Parathyroid adenoma (tissue), 2 donors: ENCODE measurements around the gene TMEM151B.

ENCODE experiments used
- H2AFZ ChIP-seq: fragments of 300-600 bp; sonication (generic); one replicate; pipeline ENCODE4 v1.7.0; 2017; ENCODE audit warnings: antibody characterized with exemption, mild to moderate bottlenecking
- H3K27ac ChIP-seq: fragments of 300-600 bp; sonication (generic); one replicate; pipeline ENCODE4 v1.7.0; 2017
- H3K27me3 ChIP-seq: fragments of 300-600 bp; sonication (generic); one replicate; pipeline ENCODE4 v1.7.0; 2017; ENCODE audit warnings: low read length; ENCODE audit not compliant: control insufficient read depth, insufficient read depth
- H3K36me3 ChIP-seq: fragments of 300-600 bp; sonication (generic); one replicate; pipeline ENCODE4 v1.7.0; 2017; ENCODE audit warnings: low read length; ENCODE audit not compliant: control insufficient read depth, insufficient read depth
- H3K4me1 ChIP-seq: fragments of 300-600 bp; sonication (generic); one replicate; pipeline ENCODE4 v1.7.0; 2017; ENCODE audit warnings: control low read depth
- H3K4me2 ChIP-seq: fragments of 300-600 bp; sonication (generic); one replicate; pipeline ENCODE4 v1.7.0; 2017; ENCODE audit warnings: low read length
- H3K4me3 ChIP-seq: fragments of 300-600 bp; sonication (generic); one replicate; pipeline ENCODE4 v1.7.0; 2017; ENCODE audit warnings: low read depth, low read length
- H3K79me2 ChIP-seq: fragments of 300-600 bp; sonication (generic); one replicate; pipeline ENCODE4 v1.7.0; 2017; ENCODE audit warnings: control low read depth
- H3K9ac ChIP-seq: fragments of 300-600 bp; sonication (generic); one replicate; pipeline ENCODE4 v1.7.0; 2017; ENCODE audit warnings: mild to moderate bottlenecking
- H3K9me3 ChIP-seq: fragments of 300-600 bp; sonication (generic); one replicate; pipeline ENCODE4 v1.7.0; 2017; ENCODE audit warnings: low read length; ENCODE audit not compliant: control insufficient read depth
- CTCF ChIP-seq: fragments of 300-600 bp; sonication (generic); IDR thresholded peaks from one replicate; pipeline ENCODE4 v1.7.0; 2017; ENCODE audit warnings: antibody characterized with exemption, mild to moderate bottlenecking
- donor health status: primary hyperparathyroidism.

TMEM151B gene

GRCh38 chr6:44305200-44305725 is 35.0 kb downstream of the TMEM151B start:
- Histone ChIP-seq H3K27ac (no peak overlapping the region), H3K4me3 (no peak overlapping the region), H3K27me3 (no peaks in the 10 kb centered on the region), H3K4me1 (no peaks in the 10 kb centered on the region), H3K9me3 (no peaks in the 10 kb centered on the region), H3K79me2 (no peaks in the 10 kb centered on the region), H3K36me3 (no peaks in the 10 kb centered on the region), H3K4me2 (no peak overlapping the region), H3K9ac (no peak overlapping the region), H2AFZ (no peak overlapping the region)
- TF ChIP-seq CTCF = no peak

- no peaks in the 10 kb centered on the region for H3K36me3 ChIP-seq
Observed at GRCh38 chr6:44306710-44307109, 36.5 kb downstream of the TMEM151B start.

DNA sequence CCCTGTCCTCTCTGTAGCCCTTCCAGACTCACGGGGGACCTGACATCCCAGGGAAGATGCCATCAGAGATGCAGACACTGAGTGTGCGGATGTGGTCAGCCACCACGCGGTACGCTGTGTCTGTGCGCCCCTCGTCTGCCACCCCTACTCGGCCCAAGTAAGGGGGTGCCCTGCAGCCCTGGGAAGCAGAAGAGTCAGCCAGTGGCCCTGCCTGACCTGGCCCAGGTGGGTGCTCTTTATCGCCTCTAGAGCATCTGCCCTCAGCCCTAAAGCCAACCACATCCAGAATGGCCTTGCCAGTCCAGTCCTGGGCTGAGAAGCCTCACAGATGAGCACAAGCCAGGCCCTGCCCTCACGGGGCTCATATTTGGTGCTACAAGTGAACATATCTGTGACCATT is 37.0 kb downstream of the TMEM151B start:
- H3K9me3 ChIP-seq = no peaks in the 10 kb centered on the region
- no peak for TF ChIP-seq CTCF
- H2AFZ ChIP-seq = no peak overlapping the region
- H3K4me3 ChIP-seq = no peak overlapping the region
- no peak overlapping the region for H3K9ac ChIP-seq
- H3K27ac ChIP-seq = no peak overlapping the region
- H3K36me3 ChIP-seq = no peaks in the 10 kb centered on the region
- peaks cover 2% of the 10 kb centered on the region for H3K79me2 ChIP-seq
- no peaks in the 10 kb centered on the region for H3K4me1 ChIP-seq
- no peak overlapping the region for H3K4me2 ChIP-seq
- H3K27me3 ChIP-seq = no peaks in the 10 kb centered on the region

More at GRCh38 chr6:44306710-44307109, 36.5 kb downstream of the TMEM151B start:
- Histone ChIP-seq H3K27me3 (no peaks in the 10 kb centered on the region), H3K9me3 (no peaks in the 10 kb centered on the region), H3K4me2 (no peak overlapping the region), H3K27ac (no peak overlapping the region), H2AFZ (no peak overlapping the region), H3K9ac (no peak overlapping the region), H3K79me2 (no peaks in the 10 kb centered on the region), H3K4me3 (no peak overlapping the region), H3K4me1 (no peaks in the 10 kb centered on the region)
- TF ChIP-seq CTCF = no peak

DNA sequence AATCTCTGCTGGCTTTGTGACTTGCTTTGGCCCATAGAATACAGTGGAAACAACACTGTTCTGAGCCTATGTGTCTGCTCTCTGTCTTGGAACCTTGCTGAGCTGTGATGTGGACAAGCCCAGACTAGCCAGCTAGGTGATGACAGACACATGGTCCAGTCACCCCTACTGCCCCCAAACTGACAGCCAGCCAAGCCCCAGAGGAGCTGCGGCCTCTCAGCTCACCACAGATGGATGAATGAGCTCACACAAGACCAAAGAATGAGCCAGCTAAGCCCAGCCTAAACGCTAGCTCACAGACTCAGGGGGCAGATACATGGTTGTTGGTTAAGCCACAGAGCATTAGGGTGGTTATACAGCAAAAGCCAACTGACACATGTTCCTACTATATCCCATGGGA is 38.8 kb downstream of the TMEM151B start:
- Histone ChIP-seq H3K4me2 (no peak overlapping the region), H3K4me1 (no peaks in the 10 kb centered on the region), H3K79me2 (peaks cover 2% of the 10 kb centered on the region), H3K27me3 (no peaks in the 10 kb centered on the region), H3K9ac (no peak overlapping the region), H3K27ac (no peak overlapping the region), H3K9me3 (no peaks in the 10 kb centered on the region), H3K36me3 (no peaks in the 10 kb centered on the region), H2AFZ (no peak overlapping the region), H3K4me3 (no peak overlapping the region)
- no peak for TF ChIP-seq CTCF

DNA sequence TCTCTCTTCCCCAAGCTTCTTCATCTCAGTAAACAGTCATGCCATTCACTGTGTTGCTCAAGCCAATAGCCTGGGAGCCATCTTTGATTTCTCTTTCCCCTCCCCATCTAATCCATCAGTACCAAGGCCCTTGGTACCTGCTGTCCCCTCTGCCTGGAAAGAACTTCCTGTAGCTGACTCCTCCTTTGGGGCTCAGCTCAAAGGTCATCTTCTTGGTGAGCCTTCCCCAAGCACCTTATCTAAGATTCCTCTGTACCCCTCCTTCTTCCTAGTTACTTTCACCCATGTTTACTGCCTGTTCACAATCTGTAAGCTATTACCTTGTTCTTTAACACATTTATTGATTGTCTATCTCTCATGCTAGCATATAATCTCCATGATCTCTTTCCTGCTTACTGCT is 39.4 kb downstream of the TMEM151B start:
- Histone ChIP-seq H3K36me3 (no peaks in the 10 kb centered on the region), H3K4me3 (no peak overlapping the region), H3K79me2 (peaks cover 2% of the 10 kb centered on the region), H3K4me1 (no peaks in the 10 kb centered on the region), H3K9me3 (no peaks in the 10 kb centered on the region), H3K4me2 (no peak overlapping the region), H3K27ac (no peak overlapping the region), H3K9ac (no peak overlapping the region), H3K27me3 (no peaks in the 10 kb centered on the region), H2AFZ (no peak overlapping the region)
- no peak for TF ChIP-seq CTCF
